ENCODE measurements around the gene WNT3.
"Not testable (repeated sequence)": the region's sequence is repeated elsewhere in the genome, so short reads cannot be mapped to it uniquely, and the experiment has no call there.

WNT3 gene

DNA sequence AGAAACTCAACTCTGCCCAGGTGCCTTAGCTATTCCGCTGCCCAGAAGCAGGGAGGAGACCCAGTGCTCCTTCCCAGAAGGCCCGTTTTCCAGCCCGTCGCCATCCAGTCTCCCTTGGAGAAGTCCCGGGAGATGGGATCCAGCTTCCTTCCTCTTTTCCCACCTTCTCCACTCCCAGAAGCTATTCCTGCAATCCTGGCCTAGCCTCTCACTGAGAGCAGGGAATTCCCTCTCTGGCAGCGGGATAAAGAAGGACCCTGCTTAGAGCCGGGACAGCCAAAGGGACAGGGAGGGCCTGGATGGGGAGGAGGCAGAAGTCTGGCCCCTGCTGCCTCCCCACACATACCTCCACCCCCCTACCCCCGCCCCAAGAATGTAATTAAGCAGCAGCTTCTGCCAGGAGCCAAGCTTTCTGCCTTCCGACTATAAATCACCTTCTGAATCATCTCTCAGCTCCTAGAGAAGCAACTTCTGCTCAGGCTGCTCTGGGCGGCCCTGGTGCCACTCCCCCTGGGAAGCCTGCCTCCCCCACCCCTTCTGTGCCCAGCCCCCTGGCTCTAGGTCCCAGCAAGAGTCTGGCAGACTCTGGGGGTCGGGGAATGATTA, 6.4 kb downstream of the WNT3 start:
- DNase-seq = no peak

DNA sequence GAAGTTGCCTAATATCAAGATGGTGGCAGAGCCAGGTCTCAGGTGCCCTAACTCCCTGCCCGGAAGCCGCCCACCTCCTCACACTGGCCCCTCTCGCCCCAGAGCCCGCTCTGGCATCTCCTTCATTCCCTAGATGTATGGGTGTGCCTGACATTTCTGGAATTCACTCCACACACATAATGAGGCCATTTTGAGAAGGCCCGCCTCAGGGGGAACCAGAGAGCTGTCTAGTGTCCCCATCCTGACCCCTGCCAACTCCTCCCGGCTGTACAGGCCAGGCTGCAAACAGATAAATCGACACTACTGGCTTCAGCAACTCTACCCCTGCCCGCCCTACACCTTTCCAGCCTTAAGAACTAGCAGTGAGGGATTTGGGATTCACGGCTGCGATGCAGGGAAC, 7.7 kb downstream of the WNT3 start:
- DNase-seq = no peak

DNA sequence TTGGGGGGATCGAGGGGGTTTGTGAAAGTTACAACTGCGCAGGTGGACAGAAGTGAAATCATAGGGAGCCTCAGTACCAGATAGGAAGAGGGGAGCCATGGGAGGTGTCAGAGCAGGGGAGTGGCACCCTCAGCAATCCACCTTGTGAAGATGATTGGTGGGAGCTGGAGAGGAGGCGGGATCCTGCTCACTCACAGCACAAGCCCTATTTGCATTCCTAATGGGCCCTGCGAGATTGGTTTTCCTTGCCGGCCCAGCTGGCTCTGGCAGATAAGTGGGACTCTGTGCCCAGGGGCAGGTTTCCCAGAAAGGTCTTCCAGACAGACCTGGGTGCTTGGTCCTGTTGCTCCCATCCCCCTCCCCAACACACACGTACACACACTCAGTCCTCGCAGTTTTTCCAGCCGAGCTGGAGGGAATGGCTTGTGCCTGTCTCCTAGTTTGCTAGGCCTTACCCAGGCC, 9.4 kb downstream of the WNT3 start:
- no peak for DNase-seq

- no peak for DNase-seq
Measured at GRCh38 chr17:46805771-46806170, 12.7 kb downstream of the WNT3 start.

DNA sequence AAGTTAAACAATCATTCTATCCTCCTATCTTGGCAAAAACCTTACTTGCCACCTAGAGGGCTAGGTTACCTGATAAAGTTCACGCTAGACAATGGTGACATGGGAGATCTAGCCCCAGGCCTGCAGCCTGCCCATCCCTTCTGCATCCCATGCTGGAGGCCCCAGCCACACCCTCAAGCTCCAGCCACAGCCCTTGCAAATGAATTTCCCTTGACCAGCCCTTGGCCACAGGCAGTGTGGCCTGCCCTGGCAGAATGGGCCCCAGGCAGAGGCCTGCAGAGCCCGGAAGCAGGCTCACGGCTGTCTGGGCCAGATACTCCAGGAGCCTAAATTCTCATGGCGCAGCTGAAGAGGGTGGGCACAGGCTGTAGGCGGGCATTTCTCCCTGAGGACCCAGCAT, 14.9 kb downstream of the WNT3 start:
- DNase-seq = no peak

DNA sequence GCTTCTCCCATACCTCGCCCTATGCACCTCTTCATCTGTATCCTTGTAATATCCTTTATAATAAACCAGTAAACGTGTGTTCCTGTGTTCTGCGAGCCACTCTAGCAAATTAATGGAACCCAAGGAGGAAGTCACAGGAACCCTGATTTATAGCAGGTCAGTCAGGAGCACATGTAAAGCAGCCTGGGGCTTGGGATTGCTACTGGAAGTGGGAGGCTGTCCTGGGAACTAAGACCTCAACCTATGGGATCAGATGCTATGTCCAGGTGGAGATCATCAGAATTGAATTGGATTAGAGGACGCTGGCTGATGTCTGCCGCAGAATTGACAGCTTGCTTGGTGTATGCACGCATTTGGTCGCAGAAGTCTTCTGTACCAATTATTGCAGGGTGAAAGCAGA, 15.7 kb downstream of the WNT3 start:
- no peak for DNase-seq

DNA sequence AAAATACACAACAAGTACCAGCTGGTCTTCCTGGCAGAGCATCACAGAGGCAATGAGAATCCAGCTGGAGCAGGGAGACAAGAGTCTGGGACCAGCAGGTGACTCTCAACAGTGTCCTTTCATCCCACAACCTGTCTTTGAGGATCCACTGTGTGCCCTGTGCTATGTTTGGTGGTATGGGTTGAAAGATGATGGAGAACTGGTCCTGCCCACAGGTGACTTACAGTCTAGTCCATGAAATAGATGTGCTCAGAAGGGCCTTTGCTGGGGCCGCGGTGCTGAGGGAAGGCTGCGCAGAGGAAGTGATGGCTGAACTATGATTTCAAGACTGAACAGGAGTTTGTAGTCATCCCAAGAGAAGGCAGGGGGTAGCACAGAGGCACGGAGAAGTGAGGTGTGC, 17.9 kb downstream of the WNT3 start:
- DNase-seq = no peak

DNA sequence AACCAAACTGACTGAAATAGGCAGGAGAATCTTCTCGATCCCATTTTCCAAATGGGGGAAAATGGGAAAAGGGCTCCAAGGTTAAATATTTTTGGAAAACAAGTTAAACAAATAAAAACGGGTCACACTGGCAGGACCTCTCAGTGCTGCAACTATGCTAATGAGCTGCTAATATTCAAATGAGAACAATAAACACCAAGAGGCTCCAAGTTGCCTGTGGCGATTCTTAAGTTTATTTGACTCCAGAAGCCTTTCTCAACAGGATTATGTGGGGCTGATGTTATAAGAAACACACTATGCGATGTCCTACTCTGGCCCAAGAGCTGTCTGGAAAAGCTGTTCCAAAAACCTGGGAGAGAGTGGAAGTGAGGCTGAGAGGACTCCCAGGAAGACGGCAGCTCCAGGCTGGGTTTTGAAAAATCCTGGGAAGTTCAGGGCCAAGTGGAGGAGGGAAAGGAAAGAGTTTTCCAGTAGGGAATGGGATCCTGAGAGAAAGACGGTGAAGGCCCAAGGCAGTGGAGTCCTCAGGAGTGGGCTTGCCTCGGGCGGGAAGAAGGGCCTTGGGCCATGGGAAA, 21.4 kb downstream of the WNT3 start:
- DNase-seq = no peak

DNA sequence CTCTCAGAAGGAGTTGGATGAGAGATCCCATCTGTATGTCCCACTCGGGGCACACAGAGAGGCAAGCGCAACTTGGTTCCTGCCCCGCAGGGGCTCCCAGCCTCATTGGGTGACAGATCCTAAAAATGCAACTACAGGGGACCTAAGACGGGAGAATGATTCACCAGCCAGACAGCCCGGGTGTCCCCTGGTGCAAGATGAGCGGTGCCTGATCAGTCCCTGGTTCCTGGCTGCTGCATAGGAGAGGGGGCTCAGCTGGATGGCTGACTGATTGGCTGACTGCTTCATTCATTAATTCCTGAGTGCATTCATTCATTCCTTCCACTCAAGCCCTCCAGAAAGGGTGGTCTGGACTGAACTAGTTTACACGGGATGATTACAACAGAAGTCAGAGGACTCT, 22.0 kb downstream of the WNT3 start:
- no peak for DNase-seq

DNA sequence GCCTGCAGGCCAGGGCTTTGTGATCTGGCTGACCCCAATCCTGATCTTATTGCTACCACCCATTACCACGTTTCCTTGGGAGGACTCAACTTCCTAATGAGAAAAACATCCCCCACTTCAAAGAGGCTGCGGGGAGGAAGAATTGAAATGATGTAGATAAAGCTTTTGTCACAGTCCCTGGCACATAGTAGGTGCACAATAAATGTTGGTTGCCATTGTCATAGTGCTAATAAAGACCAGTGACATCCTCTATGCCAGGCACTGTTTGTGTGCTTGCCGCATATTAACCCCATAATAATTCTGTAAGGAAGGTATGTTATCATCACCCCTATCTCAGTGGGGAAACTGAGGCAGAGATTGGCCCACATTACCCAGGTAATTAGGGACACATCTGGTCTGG, 22.4 kb downstream of the WNT3 start:
- DNase-seq = no peak

DNA sequence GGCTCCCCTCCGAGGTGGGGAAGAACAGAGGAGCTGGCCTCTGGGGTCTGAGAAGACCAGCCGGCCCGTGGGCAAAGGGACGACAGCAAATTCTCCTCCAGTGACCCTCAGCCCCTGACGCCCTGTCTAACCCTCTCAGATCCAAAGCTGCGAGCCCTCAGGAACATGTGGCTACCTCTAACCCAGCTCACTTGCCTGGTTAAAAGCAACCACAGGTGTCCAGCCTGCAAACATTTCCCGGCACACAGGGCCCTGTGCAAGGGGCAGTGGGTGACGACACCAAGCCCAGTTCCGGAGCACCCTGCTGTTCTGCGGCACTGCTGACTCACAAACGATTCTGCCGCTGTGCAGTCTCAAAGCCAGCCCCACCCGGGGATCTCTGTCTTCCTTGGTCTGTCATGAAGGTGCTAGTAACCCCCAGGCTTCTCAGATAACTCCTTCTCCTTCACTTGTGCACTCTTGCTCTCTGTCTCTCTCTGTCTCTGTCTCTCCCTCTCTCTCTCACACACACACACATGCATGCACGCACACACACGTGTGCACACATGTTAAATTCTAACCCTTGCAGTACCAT, 23.0 kb downstream of the WNT3 start:
- DNase-seq = no peak

DNA sequence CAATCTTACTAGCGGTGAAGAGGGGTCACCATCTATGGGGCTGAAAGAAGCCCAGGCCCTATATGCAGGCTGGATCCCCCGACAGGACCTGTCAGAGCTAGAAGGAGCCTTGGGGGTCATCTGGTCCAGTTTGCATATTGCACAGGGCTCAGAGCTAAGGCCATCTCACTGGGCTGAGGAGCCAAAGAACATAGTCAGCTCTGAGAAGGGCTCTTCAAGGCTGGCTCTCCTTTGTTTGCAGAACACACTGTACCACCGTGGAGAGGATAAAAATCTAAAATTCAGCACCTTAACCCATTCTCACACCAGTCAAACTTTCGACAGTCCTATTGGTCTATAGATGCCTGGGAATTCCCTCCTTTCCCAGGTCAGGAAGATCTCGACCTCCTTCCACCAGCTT, 24.2 kb downstream of the WNT3 start:
- DNase-seq = no peak

GRCh38 chr17:46793541-46793940, 25.0 kb downstream of the WNT3 start:
- no peak for DNase-seq

DNA sequence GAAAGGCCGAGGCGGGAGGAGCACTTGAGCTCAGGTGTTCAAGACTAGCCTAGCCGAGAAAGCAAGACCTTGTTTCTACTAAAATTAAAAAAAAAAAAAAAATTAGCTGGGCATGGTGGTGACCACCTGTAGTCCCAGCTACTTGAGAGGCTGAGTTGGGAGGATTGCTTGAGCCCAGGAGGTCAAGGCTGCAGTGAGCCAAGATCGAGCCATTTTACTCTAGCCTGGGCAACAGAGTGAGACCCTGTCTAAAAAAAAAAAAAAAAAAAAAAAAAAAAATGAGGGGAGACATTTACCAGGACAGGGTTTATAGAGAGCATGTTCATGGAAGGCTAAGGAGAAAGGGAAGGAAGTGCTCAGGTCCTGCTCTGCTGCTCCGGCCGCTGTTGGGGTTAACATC, 25.5 kb downstream of the WNT3 start:
- DNase-seq = not testable (repeated sequence)

DNA sequence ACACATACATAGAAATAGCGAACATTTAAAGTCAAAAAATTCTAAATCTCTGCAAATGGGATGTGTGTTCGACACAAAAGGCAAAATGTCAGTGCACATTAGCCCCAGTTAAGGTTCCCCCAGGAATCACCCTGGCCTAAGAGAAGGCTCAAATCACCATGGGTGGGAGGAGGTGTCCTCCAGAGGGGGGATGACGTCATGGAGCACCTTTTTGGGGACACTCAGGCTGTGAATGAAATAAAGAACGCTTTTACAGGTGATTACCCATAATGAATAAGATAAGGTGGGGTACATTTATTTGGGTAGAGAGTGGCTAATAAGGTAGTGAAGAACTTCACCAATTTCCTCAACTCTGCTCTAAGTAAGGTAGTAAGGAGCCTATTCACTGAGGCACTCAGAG, 26.4 kb downstream of the WNT3 start:
- no peak for DNase-seq

- no peak for DNase-seq
Measured at GRCh38 chr17:46791531-46791930, 27.0 kb downstream of the WNT3 start.

- DNase-seq = no peak
Measured at GRCh38 chr17:46790216-46790615, 28.3 kb downstream of the WNT3 start.

GRCh38 chr17:46789610-46790009, 28.9 kb downstream of the WNT3 start:
- DNase-seq = no peak

- no peak for DNase-seq
Measured at GRCh38 chr17:46788796-46789195, 29.7 kb downstream of the WNT3 start.

GRCh38 chr17:46788300-46788699, 30.2 kb downstream of the WNT3 start:
- no peak for DNase-seq

DNA sequence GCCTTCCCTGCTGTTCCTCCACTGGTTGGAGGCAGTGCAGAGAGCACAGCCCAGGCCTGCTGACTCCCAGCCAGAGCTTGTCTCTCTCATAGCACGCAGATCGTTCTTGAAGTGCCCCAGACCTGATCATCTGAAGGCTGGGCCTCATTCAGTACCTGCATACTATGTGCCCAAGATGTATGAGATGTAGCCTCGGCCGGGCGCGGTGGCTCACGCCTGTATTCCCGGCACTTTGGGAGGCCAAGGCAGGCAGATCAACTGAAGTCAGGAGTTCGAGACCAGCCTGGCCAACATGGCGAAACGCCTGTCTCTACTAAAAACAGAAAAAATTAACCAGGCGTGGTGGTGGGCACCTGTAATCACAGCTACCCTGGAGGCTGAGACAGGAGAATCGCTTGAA, 31.0 kb downstream of the WNT3 start:
- no peak for DNase-seq

DNA sequence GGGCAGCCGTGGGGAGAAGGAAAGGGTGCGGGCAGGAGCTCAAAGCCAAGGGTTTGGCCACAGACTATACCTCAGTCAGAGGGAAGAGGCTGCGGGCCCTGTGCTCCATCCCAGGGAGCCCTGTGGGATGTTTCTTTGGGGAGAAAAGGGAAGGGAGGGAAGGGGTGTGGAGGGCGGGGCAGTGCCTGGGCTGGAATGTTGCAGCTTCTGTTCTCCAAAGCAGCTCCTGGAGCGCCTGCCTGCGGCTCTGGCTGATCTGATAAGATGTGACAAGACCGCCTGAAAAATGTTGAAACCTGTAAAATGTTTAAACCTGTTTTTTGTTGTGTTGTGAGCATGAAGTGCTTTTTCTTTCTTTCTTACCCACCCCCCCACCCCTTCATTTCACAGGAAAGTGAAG, 32.8 kb downstream of the WNT3 start:
- DNase-seq = no peak

DNA sequence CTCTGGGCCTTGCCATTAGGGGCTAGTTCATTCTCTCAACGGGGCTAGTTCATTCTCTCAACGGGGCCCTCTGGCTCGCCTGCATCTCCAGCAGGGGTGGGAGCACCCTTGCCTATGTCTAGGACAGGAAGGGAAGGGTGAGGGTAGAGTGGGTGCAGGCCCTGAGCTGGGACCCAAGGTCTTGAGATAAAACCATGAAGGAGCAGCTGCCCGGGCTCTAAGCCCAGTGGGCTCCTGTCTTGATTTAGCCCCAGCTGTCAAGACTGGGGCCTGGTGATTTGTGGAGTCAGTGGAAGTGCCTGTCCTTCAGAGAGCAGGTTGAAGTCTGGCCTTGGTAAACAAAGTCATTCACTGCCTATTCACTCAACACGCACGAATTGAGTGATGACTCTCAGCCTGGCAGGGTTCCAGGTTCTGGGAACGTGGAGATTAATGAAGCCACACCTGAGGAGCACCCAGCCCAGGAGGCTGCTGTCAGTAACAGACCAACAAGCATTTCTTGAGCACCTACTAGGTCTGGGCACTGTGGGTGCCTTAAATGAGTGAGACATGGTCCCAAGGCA, 35.4 kb downstream of the WNT3 start:
- no peak for DNase-seq

GRCh38 chr17:46782250-46782953, 36.1 kb downstream of the WNT3 start:
- no peak for DNase-seq
